Skeletal muscle tissue (tissue), 4 donors: ENCODE results near the gene LARP1B. TPM values are rescaled to one million over a fixed set of nuclear protein-coding genes. Genes with fewer than 3 reads are reported as not detected.
"Not testable (repeated sequence)": the region's sequence is repeated elsewhere in the genome, so short reads cannot be mapped to it uniquely, and the experiment has no call there.

Experiments used
- H3K27ac ChIP-seq: one replicate; pipeline ENCODE4 v1.7.0; 2013; ENCODE audit warnings: mild to moderate bottlenecking, low read depth, low read length, inconsistent platforms
- H3K27me3 ChIP-seq, 3 donors: one replicate each; pipeline ENCODE4 v1.7.0; 2013; ENCODE audit warnings: low read length in 3 of 3; ENCODE audit not compliant: control insufficient read depth in 3 of 3, insufficient read depth in 3 of 3
- H3K36me3 ChIP-seq, 3 donors: one replicate each; pipeline ENCODE4 v1.7.0; 2013; ENCODE audit warnings: low read length in 3 of 3; ENCODE audit not compliant: control insufficient read depth in 3 of 3, insufficient read depth in 3 of 3
- H3K4me1 ChIP-seq, 3 donors: one replicate each; pipeline ENCODE4 v1.7.0; 2013; ENCODE audit warnings: low read length in 3 of 3, mild to moderate bottlenecking in 3 of 3; ENCODE audit not compliant: control insufficient read depth in 3 of 3, insufficient read depth in 3 of 3
- H3K4me3 ChIP-seq, 3 donors: one replicate each; pipeline ENCODE4 v1.7.0; 2013; ENCODE audit warnings: low read length in 3 of 3
- H3K9ac ChIP-seq, 3 donors: one replicate each; pipeline ENCODE4 v1.7.0; 2013; ENCODE audit warnings: low read length in 3 of 3, mild to moderate bottlenecking in 3 of 3, moderate library complexity in 2 of 3, low read depth in 1 of 3
- H3K9me3 ChIP-seq, 3 donors: one replicate each; pipeline ENCODE4 v1.7.0; 2013; ENCODE audit warnings: low read length in 3 of 3; ENCODE audit not compliant: control insufficient read depth in 3 of 3
- total RNA-seq: library from RNA; depleted of rRNA; stranded (reverse); fragments of >200 nt; gene quantifications from one replicate; pipeline ENCODE4 v1.2.3, GENCODE V29; 2014
- donor health status: Osteomylitis.

The LARP1B gene
- 32.9 TPM for total RNA-seq

DNA sequence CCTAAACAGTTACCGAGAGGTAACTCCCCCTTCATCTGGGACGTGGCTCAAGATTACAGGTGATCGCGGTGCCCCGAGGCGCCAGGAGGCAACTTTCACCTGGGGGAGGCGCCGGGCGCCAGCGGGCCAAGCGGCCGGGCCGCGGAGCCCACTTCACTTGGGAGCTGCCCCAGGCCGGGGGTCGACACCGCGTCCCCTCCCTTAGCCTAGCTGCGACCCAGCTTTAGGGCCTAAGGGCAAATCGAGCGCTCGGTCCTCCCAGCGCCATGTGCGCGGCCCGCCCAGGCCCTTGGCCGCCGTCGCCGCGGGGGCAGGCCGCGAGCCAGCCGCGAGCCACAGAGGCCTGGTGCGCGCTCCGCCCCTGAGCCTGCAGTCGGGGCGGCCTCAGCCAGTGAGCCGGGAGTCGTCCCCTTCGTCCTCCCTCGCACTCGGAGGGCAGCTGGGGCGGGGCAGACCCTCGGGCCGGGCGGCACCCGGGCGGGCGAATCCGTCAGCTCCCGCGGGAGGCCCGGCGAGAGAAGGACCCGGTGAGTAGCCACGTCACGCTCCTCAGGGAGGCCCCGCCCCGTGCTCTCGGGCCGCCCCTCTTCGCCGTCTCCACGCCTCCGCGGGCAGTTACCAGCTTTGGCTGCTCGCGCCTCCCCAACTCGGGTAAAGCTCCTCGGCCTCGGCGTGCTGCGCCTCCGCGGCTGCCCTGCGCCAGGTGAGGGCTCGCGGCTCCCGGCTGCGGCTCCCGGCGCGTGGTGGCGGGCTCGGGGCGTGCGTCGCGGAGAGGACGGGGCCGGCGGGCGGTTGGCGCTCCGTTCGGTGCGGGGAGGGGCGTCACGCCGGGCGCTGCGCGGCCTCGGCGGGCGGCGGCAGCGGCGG, at the start of gene LARP1B:
Gene LARP1B, plus strand, starts transcription at position 614 of the 867 bp plus-strand sequence. CDS start 13,640 bp downstream, outside the sequence.
- peaks cover 0 to 7% (median 7%) of the 10 kb centered on the region in 3 donors for H3K4me1 ChIP-seq
- no peaks in the 10 kb centered on the region for H3K36me3 ChIP-seq
- no peaks in the 10 kb centered on the region for H3K9me3 ChIP-seq
- H3K9ac ChIP-seq, result peak within 1 kb of the TSS; percentile 92 to 94 (median 93)
- peak within 1 kb of the TSS; percentile 91 for H3K27ac ChIP-seq
- no peaks in the 10 kb centered on the region for H3K27me3 ChIP-seq
- H3K4me3 ChIP-seq, result peak within 1 kb of the TSS; percentile 79 to 85 (median 83)

GRCh38 chr4:128025319-128025718, 35.8 kb upstream of the LARP1B start:
- Histone ChIP-seq H3K36me3 (peaks cover 20 to 29% (median 21%) of the 10 kb centered on the region in 3 donors), H3K4me1 (no peaks in the 10 kb centered on the region), H3K27ac (no peak overlapping the region), H3K9ac (no peak overlapping the region), H3K27me3 (no peaks in the 10 kb centered on the region), H3K4me3 (no peak overlapping the region), H3K9me3 (no peaks in the 10 kb centered on the region)

- peaks cover 12 to 23% (median 13%) of the 10 kb centered on the region in 3 donors for H3K36me3 ChIP-seq
- no peaks in the 10 kb centered on the region for H3K27me3 ChIP-seq
- no peaks in the 10 kb centered on the region for H3K4me1 ChIP-seq
- H3K9ac ChIP-seq, result no peak overlapping the region
- no peak overlapping the region for H3K27ac ChIP-seq
- H3K9me3 ChIP-seq, result no peaks in the 10 kb centered on the region
- no peak overlapping the region for H3K4me3 ChIP-seq
Measured at GRCh38 chr4:128029907-128030306, 31.2 kb upstream of the LARP1B start.

DNA sequence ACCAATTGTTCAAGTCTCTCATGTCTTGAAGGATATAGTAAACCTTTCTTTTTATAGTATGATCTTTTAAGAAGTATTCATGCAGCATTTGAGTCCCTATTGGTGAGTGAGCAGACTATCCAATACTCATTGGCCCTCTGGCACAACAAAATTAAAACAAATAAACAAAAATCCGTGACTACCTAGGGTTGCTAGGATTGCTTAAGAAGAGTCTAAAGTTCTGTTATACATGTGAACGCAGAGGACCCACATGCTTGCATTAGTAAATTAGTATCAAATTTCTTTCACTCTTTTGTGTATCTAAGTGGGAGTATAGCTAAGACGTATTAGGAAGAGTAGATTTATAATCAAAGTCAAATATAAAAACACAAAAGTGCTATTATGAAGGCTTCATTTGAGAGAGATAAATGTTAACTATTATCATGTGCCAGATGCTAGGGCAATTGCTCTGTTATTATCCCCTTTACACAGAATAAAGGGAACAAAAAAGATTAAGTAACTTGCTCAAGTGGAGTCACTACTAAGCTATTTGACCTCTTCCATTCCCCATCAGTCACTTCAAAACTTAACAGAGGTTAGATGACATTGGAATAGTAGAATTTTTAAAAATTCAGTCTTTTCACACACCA, 29.2 kb upstream of the LARP1B start:
- H3K27ac ChIP-seq, result no peak overlapping the region
- H3K9me3 ChIP-seq, result no peaks in the 10 kb centered on the region
- H3K4me1 ChIP-seq, result no peaks in the 10 kb centered on the region
- H3K9ac ChIP-seq, result no peak overlapping the region
- peaks cover 6 to 22% (median 13%) of the 10 kb centered on the region in 3 donors for H3K36me3 ChIP-seq
- no peaks in the 10 kb centered on the region for H3K27me3 ChIP-seq
- H3K4me3 ChIP-seq, result no peak overlapping the region

- Histone ChIP-seq H3K36me3 (no peaks in the 10 kb centered on the region), H3K4me3 (no peak overlapping the region), H3K27me3 (no peaks in the 10 kb centered on the region), H3K4me1 (no peaks in the 10 kb centered on the region), H3K9me3 (no peaks in the 10 kb centered on the region), H3K9ac (no peak overlapping the region), H3K27ac (no peak overlapping the region)
Measured at GRCh38 chr4:128039568-128039967, 21.5 kb upstream of the LARP1B start.

GRCh38 chr4:128047019-128047418, 14.1 kb upstream of the LARP1B start:
- not testable (repeated sequence) for H3K27me3 ChIP-seq, H3K27ac ChIP-seq, H3K36me3 ChIP-seq, H3K9ac ChIP-seq, H3K9me3 ChIP-seq, H3K4me1 ChIP-seq, H3K4me3 ChIP-seq

GRCh38 chr4:128047514-128047913, 13.6 kb upstream of the LARP1B start:
- H3K9me3 ChIP-seq, H3K27ac ChIP-seq, H3K4me3 ChIP-seq, H3K36me3 ChIP-seq, H3K4me1 ChIP-seq, H3K9ac ChIP-seq, H3K27me3 ChIP-seq: not testable (repeated sequence)

DNA sequence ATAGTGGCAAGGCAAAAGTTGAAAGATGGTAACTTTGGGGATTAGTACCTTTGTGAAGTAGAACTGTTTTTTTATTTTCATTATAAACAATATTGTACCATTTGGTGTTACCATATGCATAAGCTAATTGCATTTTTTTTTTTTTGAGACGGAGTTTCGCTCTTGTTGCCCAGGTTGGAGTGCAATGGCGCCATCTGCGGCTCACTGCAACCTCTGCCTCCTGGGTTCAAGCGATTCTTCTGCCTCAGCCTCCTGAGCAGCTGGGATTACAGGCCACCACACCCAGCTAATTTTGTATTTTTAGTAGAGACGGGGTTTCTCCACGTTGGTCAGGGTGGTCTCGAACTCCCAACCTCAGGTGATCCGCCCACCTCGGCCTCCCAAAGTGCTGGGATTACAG, 9.9 kb upstream of the LARP1B start:
- H3K27me3 ChIP-seq, H3K9ac ChIP-seq, H3K36me3 ChIP-seq, H3K9me3 ChIP-seq, H3K4me1 ChIP-seq, H3K4me3 ChIP-seq, H3K27ac ChIP-seq: not testable (repeated sequence)

DNA sequence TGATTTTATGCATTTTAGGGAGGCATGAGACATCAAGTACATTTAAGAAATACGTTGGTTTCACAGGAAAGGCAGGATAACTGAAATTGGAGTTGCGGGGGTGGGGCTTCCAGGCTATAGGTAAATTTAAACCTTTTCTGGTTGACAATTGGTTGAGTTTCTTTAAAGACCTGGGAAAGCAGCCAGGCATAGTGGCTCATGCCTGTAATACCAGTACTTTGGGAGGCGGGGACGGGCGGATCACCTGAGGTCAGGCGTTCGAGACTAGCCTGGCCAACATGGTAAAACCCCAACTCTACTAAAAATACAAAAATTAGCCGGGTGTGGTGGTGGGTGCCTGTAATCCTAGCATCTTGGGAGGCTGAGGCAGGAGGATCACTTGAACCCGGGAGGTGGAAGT, 6.2 kb upstream of the LARP1B start:
- not testable (repeated sequence) for H3K9me3 ChIP-seq, H3K4me3 ChIP-seq

DNA sequence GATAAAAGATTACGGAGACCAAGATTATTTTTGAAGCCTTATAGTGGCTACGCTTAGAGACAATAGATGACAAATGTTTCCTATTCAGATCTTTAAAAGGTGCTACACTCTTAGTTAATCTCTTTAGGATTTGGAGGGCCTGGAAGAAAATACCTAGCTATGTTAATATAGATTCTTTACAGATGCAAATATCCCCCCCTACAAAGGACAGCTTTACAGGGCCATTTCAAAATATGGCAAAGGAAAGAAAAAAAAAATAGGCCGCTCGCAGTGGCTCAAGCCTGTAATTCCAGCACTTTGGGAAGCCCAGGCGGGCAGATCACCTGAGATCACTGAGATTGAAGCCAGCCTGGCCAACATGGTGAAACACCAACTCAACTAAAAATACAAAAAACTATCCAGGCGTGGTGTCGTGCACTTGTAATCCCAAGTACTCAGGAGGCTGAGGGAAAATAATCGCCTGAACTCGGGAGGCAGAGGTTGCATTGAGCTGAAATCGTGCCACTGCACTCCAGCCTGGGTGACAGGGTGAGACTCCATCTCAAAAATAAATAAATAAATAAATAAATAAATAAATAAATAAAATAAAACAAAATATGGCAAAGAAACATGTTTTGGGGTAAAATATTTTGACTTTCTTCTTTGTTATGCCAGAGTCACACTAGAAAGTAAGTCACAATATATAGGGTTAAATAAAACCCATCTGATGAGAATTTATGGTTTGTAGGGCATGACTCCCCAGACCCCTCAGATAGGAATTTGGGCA, 5.5 kb upstream of the LARP1B start:
- not testable (repeated sequence) for H3K27me3 ChIP-seq, H3K27ac ChIP-seq, H3K9ac ChIP-seq, H3K36me3 ChIP-seq, H3K4me3 ChIP-seq, H3K9me3 ChIP-seq, H3K4me1 ChIP-seq

More for the DNA sequence above, 6.2 kb upstream of the LARP1B start:
- H3K36me3 ChIP-seq, H3K9ac ChIP-seq, H3K4me1 ChIP-seq, H3K27ac ChIP-seq, H3K27me3 ChIP-seq: not testable (repeated sequence)
